Mesothelial cell of epicardium (in vitro differentiated cells): ENCODE data around the gene BOD1L1. TPM values are rescaled to one million over a fixed set of nuclear protein-coding genes. Genes with fewer than 3 reads are reported as not detected.

Source experiments
- DNase-seq, 2 experiments: peaks; one replicate each; pipeline ENCODE4 v3.0.0; 2021; ENCODE audit warnings: low spot score in 2 of 2; ENCODE audit not compliant: unreplicated experiment in 2 of 2
- H3K27ac Mint-ChIP-seq: 2 replicates; pipeline ENCODE4 v1.8.0; 2021; ENCODE audit warnings: mixed read lengths
- H3K27me3 Mint-ChIP-seq: 2 replicates; pipeline ENCODE4 v1.8.0; 2021; ENCODE audit warnings: low read depth, mixed read lengths
- H3K36me3 Mint-ChIP-seq: 2 replicates; pipeline ENCODE4 v1.8.0; 2021; ENCODE audit warnings: mixed read lengths
- H3K4me1 Mint-ChIP-seq: 2 replicates; pipeline ENCODE4 v1.8.0; 2021; ENCODE audit warnings: mixed read lengths
- H3K4me3 Mint-ChIP-seq: 2 replicates; pipeline ENCODE4 v1.8.0; 2021; ENCODE audit warnings: mild to moderate bottlenecking, moderate library complexity, mixed read lengths
- H3K9me3 Mint-ChIP-seq: 2 replicates; pipeline ENCODE4 v1.8.0; 2021; ENCODE audit warnings: mixed read lengths
- total RNA-seq: library from RNA; stranded (reverse); gene quantifications from 3 replicates; pipeline ENCODE4 v1.2.1, GENCODE V29; 2021
- TF ChIP-seq, protein P1 (sequence below): fragments of 200-600 bp; sonication (generic); IDR thresholded peaks from one replicate; pipeline ENCODE4 v1.5.0; 2021; ENCODE audit warnings: antibody characterized with exemption; ENCODE audit not compliant: unreplicated experiment

The BOD1L1 gene
- total RNA-seq, 1 donor from 2014 or later, result 56.8 TPM

DNA sequence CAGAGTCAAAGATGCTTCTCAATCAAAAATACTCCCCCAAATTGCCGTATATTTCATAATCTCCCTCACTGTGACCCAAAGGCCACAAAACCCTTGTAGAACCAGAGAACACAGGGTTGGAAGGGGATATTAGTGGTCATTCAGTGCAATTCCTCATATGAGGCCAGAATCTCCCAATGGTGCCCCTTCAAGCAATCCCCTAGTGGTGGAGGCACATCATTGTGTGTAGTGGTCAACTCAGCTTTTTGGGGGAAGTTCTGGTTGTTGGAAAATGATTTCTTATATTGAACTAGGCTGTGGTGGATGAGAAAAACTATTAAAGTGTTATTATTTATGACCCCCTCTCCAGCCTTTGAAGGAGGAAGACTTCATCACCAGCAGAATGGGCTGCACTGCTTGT lies 17.6 kb upstream of the BOD1L1 start:
- Mint-ChIP-seq H3K27ac (no peak overlapping the region), H3K36me3 (no peaks in the 10 kb centered on the region)

DNA sequence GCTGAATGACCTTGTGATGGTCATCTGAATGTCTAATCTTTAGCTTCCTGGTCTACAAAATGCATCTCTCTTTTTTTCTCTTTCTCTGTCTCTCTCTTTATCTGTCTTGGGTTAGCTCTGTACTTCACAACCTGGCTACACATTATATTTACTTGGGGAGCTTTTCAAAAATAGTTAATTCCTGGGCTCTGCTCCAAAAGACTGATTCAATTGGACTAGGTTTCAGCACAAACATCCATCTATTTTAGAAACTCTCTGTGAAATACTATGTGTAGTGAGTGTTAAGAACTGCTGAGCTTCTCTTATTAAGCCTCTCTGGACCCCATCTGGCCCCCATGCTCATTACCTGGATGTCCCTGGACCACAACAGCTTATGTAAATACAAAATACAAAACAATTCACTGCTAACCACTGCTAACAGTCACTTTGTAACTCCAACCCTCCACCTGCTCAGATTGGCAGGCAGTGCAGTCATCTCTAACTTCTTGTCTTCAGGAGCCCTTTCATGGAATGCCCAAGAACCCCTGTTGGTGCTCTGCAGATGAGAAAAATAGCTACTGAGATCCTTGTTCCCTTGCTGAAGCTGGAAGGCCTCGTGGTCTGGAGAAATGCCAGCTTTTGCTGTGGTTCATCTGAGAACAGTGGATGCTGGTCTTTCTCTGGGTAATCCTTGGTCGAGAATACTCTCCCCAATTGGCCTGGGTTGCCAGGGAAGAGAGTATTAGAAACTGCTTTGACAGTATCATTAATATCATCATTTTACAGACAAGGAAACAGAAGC lies 14.8 kb upstream of the BOD1L1 start:
- Mint-ChIP-seq H3K9me3 (no peaks in the 10 kb centered on the region), H3K4me1 (peaks cover 32% of the 10 kb centered on the region), H3K4me3 (no peak overlapping the region), H3K27ac (no peak overlapping the region), H3K27me3 (peaks cover 14% of the 10 kb centered on the region), H3K36me3 (no peaks in the 10 kb centered on the region)
- TF ChIP-seq, protein P1, sequence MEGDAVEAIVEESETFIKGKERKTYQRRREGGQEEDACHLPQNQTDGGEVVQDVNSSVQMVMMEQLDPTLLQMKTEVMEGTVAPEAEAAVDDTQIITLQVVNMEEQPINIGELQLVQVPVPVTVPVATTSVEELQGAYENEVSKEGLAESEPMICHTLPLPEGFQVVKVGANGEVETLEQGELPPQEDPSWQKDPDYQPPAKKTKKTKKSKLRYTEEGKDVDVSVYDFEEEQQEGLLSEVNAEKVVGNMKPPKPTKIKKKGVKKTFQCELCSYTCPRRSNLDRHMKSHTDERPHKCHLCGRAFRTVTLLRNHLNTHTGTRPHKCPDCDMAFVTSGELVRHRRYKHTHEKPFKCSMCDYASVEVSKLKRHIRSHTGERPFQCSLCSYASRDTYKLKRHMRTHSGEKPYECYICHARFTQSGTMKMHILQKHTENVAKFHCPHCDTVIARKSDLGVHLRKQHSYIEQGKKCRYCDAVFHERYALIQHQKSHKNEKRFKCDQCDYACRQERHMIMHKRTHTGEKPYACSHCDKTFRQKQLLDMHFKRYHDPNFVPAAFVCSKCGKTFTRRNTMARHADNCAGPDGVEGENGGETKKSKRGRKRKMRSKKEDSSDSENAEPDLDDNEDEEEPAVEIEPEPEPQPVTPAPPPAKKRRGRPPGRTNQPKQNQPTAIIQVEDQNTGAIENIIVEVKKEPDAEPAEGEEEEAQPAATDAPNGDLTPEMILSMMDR, result no peak
- DNase-seq, result no peak

More for the DNA sequence above, 17.6 kb upstream of the BOD1L1 start:
- no peak overlapping the region for H3K4me3 Mint-ChIP-seq
- TF ChIP-seq, protein P1, result peak; percentile 24
- peaks cover 24% of the 10 kb centered on the region for H3K27me3 Mint-ChIP-seq
- peaks cover 26% of the 10 kb centered on the region for H3K4me1 Mint-ChIP-seq
- no peak for DNase-seq
- no peaks in the 10 kb centered on the region for H3K9me3 Mint-ChIP-seq

DNA sequence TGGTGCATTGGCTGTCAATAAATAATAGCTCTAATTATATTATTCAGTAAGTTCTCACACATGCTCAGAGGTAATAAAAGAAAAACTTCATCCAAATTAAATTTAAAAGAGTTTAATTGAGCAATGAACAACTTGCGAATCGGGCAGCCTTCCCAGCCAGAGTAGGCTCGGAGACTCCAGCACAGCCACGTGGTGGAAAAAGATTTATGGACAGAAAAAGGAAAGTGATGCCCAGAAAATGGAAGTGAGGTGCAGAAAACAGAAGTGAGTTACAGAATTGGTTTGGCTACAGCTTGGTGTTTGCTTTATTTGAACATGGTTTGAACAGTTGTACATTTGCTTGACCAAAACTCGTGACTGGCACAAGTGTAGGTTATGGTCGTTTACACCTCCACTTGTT lies 13.6 kb upstream of the BOD1L1 start:
- H3K9me3 Mint-ChIP-seq, result no peaks in the 10 kb centered on the region
- H3K27ac Mint-ChIP-seq, result no peak overlapping the region
- peaks cover 14% of the 10 kb centered on the region for H3K27me3 Mint-ChIP-seq
- H3K4me3 Mint-ChIP-seq, result no peak overlapping the region
- no peaks in the 10 kb centered on the region for H3K36me3 Mint-ChIP-seq
- no peak for DNase-seq
- H3K4me1 Mint-ChIP-seq, result peaks cover 32% of the 10 kb centered on the region
- TF ChIP-seq, protein P1, result no peak

DNA sequence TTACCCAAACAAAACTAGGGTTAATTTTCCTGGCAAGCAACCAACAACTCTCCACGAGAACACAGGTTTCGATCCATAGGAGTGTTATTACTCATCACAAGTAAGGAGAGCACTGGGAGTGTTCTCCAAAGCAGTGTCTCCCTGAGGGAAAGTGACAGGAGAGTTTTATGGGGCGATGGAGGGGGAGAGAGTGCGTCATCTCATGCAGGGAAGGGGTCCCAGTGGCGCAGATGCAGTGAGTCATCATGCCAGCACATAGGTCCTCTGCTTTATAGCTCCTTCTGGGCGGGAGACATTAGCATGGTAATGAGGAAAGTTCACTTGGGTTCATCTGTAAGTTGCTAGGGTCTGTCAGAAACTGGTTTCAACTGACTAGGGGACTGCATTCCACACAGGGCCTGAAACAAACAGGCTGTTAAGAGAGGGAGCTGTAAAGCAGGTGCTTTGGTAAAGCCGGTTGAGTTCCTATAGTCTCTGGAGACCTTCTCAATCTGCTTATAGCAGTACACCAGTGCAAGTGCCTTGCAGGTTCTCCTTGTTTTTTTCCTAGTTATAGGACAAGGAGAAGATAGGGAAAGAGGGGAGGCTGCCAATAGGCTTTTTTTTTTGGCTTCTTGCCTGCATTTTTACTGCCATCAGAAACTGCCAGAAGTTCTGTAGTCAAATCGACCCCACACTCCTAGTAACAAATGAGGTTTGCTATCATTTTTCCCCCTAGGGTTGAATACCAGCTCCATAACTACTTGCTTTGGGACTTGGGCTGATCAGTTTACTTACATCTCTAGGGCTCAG lies 12.8 kb upstream of the BOD1L1 start:
- peak in 1 of 2 experiments; percentile 41 for DNase-seq

DNA sequence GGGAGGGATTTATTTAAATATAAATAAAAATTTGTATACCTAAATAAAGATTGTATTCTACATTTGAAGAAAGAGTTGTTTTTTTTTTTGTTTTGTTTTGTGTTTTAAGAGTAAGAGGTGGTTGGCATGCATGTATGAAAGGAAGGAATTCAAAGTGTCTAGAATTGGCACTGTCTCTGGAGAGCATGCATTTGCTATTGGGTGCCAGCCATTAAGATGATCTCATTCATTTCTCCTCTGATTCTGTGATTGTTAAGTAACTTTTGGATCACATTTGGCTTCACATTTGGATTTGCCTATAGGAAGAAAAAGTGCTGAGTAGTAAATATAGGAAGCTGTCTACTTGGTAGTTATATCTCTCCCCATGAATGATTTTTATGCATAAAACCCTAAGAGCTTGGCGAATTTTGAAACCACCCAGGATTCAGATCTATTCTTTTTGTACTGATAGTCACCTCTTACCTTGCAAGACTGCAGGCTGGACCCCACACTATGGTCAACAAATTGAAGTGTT lies 7.8 kb upstream of the BOD1L1 start:
- Mint-ChIP-seq H3K27ac (no peak overlapping the region), H3K4me3 (no peak overlapping the region), H3K36me3 (no peaks in the 10 kb centered on the region), H3K9me3 (no peaks in the 10 kb centered on the region), H3K4me1 (peaks cover 9% of the 10 kb centered on the region), H3K27me3 (peaks cover 14% of the 10 kb centered on the region)
- DNase-seq, result no peak
- TF ChIP-seq, protein P1, result no peak

More for the DNA sequence above, 12.8 kb upstream of the BOD1L1 start:
- TF ChIP-seq, protein P1, result no peak
- Mint-ChIP-seq H3K36me3 (no peaks in the 10 kb centered on the region), H3K4me3 (peak overlapping the region; percentile 13), H3K27ac (peak overlapping the region; percentile 64), H3K9me3 (no peaks in the 10 kb centered on the region), H3K4me1 (peaks cover 32% of the 10 kb centered on the region), H3K27me3 (peaks cover 15% of the 10 kb centered on the region)
